PC-3 (cell line): ENCODE data around the gene DACT2. TPM values are rescaled to one million over a fixed set of nuclear protein-coding genes. Genes with fewer than 3 reads are reported as not detected.

Experiments used
- total RNA-seq: library from RNA; depleted of rRNA; stranded (reverse); fragments of >200 nt; gene quantifications from 2 replicates; pipeline ENCODE4 v1.2.3, GENCODE V29; 2014; rRNA removed

The DACT2 gene
- total RNA-seq, 1 experiment from 2014 or later: not detected

Other genes starting within 250 kb of the DACT2 start
- gene FRMD1, start 240.6 kb downstream of the DACT2 start, total RNA-seq: not detected in 2 replicates
- gene SMOC2, start 121.4 kb upstream of the DACT2 start, total RNA-seq: not detected in 2 replicates